K562 (cell line): ENCODE results near the gene CMTM1. TPM values are rescaled to one million over a fixed set of nuclear protein-coding genes. Genes with fewer than 3 reads are reported as not detected.
A peak's percentile ranks its signal among the peaks of the same experiment; 100 is the strongest.

ENCODE experiments used
- ARHGAP35 ChIP-seq: fragments of 450-650 bp; IDR thresholded peaks from 2 replicates; pipeline ENCODE4 v1.6.1; 2018; ENCODE audit not compliant: partially characterized antibody
- ARID3A ChIP-seq: IDR thresholded peaks from 2 replicates; pipeline ENCODE4 v1.6.1; 2012; ENCODE audit warnings: low read depth, low read length, improper control_type of control experiment, borderline replicate concordance
- CHCHD3 ChIP-seq: fragments of 250-450 bp; sonication (Bioruptor Pico); IDR thresholded peaks from 2 replicates; pipeline ENCODE4 v2.1.2; 2022; ENCODE audit warnings: mild to moderate bottlenecking
- CTCF ChIP-seq, 3 experiments: IDR thresholded peaks in 2 of 3; conservative IDR thresholded peaks in 1 of 3; 2 replicates each; pipeline ENCODE4 v1.5.1; 2011 to 2012; ENCODE audit warnings: low read length in 3 of 3, mild to moderate bottlenecking in 3 of 3, control low read depth in 2 of 3, improper control_type of control experiment in 1 of 3, inconsistent platforms in 1 of 3, low read depth in 1 of 3, mixed read lengths in 1 of 3, moderate library complexity in 1 of 3; ENCODE audit not compliant: insufficient read depth in 2 of 3
- ERF ChIP-seq: fragments of 450-650 bp; formaldehyde crosslinking; IDR thresholded peaks from 2 replicates; pipeline ENCODE4 v1.4.0; 2020; ENCODE audit warnings: mild to moderate bottlenecking, mixed read lengths
- ETV1 ChIP-seq: fragments of 450-650 bp; conservative IDR thresholded peaks from 2 replicates; pipeline ENCODE4 v1.6.1; 2016; ENCODE audit warnings: missing genetic modification characterization, control low read depth, low read depth, missing compliant biosample characterization
- ETV5 ChIP-seq: sonication (generic); formaldehyde crosslinking; IDR thresholded peaks from 2 replicates; pipeline ENCODE4 v1.4.0; 2020; ENCODE audit warnings: low read depth, mild to moderate bottlenecking, missing genetic modification reagents
- IFI16 ChIP-seq: fragments of 250-450 bp; sonication (Bioruptor Pico); IDR thresholded peaks from 2 replicates; pipeline ENCODE4 v2.1.2; 2022; ENCODE audit warnings: mild to moderate bottlenecking, inconsistent platforms
- KLF13 ChIP-seq: fragments of 450-650 bp; IDR thresholded peaks from 2 replicates; pipeline ENCODE4 v1.6.1; 2016; ENCODE audit warnings: missing genetic modification characterization, low read depth, mild to moderate bottlenecking, missing compliant biosample characterization, moderate library complexity, borderline replicate concordance
- L3MBTL2 ChIP-seq: fragments of 450-650 bp; IDR thresholded peaks from 2 replicates; pipeline ENCODE4 v1.6.1; 2016; ENCODE audit warnings: mild to moderate bottlenecking, moderate library complexity
- MITF ChIP-seq: IDR thresholded peaks from 2 replicates; pipeline ENCODE4 v1.6.1; 2014; ENCODE audit warnings: antibody characterized with exemption
- RBM22 ChIP-seq: fragments of 200-400 bp; formaldehyde crosslinking; IDR thresholded peaks from 2 replicates; pipeline ENCODE4 v1.6.1; 2018; ENCODE audit warnings: low read length, low read depth; ENCODE audit not compliant: poor library complexity, severe bottlenecking
- TAF1 ChIP-seq: IDR thresholded peaks from 2 replicates; pipeline ENCODE4 v1.6.1; 2011; ENCODE audit warnings: mild to moderate bottlenecking, low read length, moderate library complexity; ENCODE audit not compliant: insufficient read depth, control insufficient read depth, severe bottlenecking; ENCODE audit errors: extremely low read depth
- ZNF589 ChIP-seq: fragments of 200-800 bp; sonication (Bioruptor generic); IDR thresholded peaks from 2 replicates; pipeline ENCODE4 v1.6.1; 2016; ENCODE audit warnings: low read depth, missing genetic modification characterization, missing compliant biosample characterization
- polyA plus RNA-seq, 8 experiments: library from polyadenylated mRNA; depleted of rRNA in 4 of 8; stranded (reverse) in 5 of 8; unstranded in 3 of 8; fragments of >200 nt; fragmentation: Nextera tagmentation in 2 of 8; fragmentation: Illumina TruSeq in 1 of 8; extraction: Ambion mirVana in 2 of 8; extraction: Trizol in 1 of 8; gene quantifications; 2 replicates each; pipeline versions ENCODE4 v1.2.1 to v1.2.3, GENCODE V29; 2011 to 2014; ENCODE audit warnings: inconsistent platforms in 1 of 8, missing spikeins in 1 of 8
- total RNA-seq, 7 experiments: library from RNA; depleted of rRNA in 6 of 7; stranded (reverse); fragments of >200 nt in 6 of 7; fragmentation: Illumina TruSeq in 2 of 7; extraction: Trizol in 2 of 7; gene quantifications; 2 replicates each; pipeline versions ENCODE4 v1.2.1 to v1.2.3, GENCODE V29; 2011 to 2021; ENCODE audit warnings: low replicate concordance in 1 of 7

The CMTM1 gene
- total and polyA plus RNA-seq, 9 of the 15 experiments (the other 6 are each of a cell fraction or from before 2014, with no cell fraction given), result 0.25 to 2.6 (median 1.1) TPM; not detected in 2

- TF ChIP-seq MITF, result no peak
- no peak for TF ChIP-seq ARHGAP35
- TF ChIP-seq ARID3A, result no peak
- 0 out of 2 replicates have a peak, but pooled peaks have one; percentile 38 for TF ChIP-seq KLF13 (tag)
- no peak for TF ChIP-seq ERF (CRISPR knock-in tag)
- TF ChIP-seq CHCHD3 (CRISPR knock-in tag), result no peak
- no peak for TF ChIP-seq L3MBTL2
- TF ChIP-seq TAF1, result peak; percentile 45
- peak; percentile 53 to 73 (median 64); a peak in 5 of 6 replicates for TF ChIP-seq CTCF (IDR thresholded peaks at IDR 0.05 in 2 of 3, conservative IDR thresholded peaks at IDR 0.05 in 1 of 3; ENCODE audit: insufficient read depth in 2 of 3, low read depth in 1 of 3, low read length in 3 of 3)
- TF ChIP-seq ZNF589 (CRISPR knock-in tag), result no peak
- no peak for TF ChIP-seq IFI16 (CRISPR knock-in tag)
- TF ChIP-seq ETV5 (CRISPR knock-in tag), result no peak
- TF ChIP-seq RBM22, result peak; percentile 52
- TF ChIP-seq ETV1 (tag), result no peak; the same call in 1 of the 2 replicates
- TF ChIP-seq, all 486 proteins: peak for 48
Measured at GRCh38 chr16:66604376-66605176, 38.3 kb downstream of the CMTM1 start, which contains the start of gene CMTM3 (continued).
